NCI-H748 treated with DMSO at 0.1 percent for 48 hours (cell line): ENCODE measurements around the gene KCTD18.

Experiments used
- DNase-seq: peaks from one replicate; lab custom pipeline; 2025; lab: John Stamatoyannopoulos, UW

The KCTD18 gene

GRCh38 chr2:200509612-200510433 is at the start of gene KCTD18:
TSS of gene KCTD18 (minus strand) at chr2:200510068. CDS start at chr2:200507016, 3,052 bp downstream.
- DNase-seq, result peak; percentile 77

DNA sequence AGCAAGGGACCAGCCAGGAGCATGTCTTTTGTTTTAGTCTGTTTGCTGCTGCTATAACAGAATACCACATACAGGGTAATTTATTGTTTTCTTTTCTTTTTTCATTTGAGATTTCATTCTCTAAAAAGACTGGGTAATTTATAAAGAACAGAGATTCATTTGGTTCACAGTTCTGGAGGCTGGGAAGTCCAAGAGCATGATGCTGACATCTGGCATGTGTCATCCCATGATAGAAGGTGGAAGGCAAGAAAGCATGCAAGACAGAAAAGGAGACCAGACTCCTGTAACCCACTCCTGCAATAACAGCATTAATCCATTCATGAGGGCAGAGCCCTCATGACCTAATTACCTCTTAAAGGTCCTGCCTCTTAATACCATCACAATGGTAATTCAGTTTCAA is 30.9 kb upstream of the KCTD18 start:
- no peak for DNase-seq

GRCh38 chr2:200538139-200538538 is 28.3 kb upstream of the KCTD18 start:
- no peak for DNase-seq

- DNase-seq, result no peak
These were observed 24.7 kb upstream of the KCTD18 start for GRCh38 chr2:200534572-200534971.

GRCh38 chr2:200533754-200534153 is 23.9 kb upstream of the KCTD18 start:
- DNase-seq, result no peak

- no peak for DNase-seq
These were observed 18.4 kb upstream of the KCTD18 start for GRCh38 chr2:200528228-200528627.

DNA sequence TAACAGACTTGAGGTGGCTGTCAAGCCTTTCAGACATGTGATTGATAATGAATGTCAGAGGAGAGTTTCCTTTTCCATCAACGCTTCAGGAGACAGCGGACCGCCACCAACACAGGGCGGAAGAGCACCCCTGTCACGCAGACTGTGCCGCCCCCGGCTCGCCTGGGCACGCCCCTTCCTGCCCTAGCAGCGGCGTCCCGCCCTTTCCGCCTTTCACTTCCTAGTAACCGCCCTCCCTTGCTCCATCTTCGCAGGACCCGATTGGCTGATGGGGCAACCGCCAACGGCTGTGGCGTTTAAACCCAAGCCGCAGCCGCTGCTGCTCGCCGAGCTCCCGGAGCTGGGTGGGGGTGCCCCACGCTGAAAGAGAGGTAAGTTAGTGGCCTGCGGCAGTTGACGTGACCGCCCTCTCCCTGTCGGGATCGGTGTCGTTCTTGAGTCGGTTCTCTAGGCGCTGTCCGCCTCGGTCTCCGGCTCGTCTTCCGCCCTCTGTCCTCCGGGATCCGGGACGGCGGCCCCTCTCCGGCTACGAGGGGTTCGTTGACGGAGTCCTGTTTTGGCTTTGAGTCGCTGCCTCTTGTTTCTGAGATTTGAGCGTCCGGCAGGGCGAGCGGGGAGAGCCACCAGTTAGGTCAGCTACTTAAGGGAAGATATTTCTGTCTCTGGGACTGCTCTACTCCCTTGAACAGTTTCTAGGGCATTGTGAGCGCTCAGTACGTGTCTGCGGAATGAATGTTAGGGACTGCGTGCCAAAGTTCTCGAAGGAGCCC is 16.2 kb upstream of the KCTD18 start, which contains the start of gene SGO2:
SGO2 (plus strand) TSS at position 326 of the 770 bp plus-strand sequence. CDS start 6,769 bp downstream, outside the sequence.
- DNase-seq, result peak; percentile 96

DNA sequence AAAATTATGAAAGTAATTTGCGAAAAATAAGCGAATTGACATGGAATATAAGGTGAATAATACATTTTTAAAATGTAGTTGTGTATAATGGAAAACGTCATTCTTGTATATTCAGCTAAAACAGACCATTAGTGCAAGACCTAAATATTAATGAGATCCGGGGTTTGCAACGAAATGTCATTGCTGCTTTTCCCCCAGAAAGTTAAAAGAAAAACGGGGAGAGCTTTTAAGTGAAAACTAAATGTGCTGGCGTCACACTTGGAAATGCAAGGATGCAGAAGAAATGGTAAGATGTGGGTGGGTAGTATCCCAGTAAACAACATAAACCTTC is 15.6 kb upstream of the KCTD18 start:
- no peak for DNase-seq

GRCh38 chr2:200525066-200525465 is 15.2 kb upstream of the KCTD18 start:
- no peak for DNase-seq

GRCh38 chr2:200523604-200524003 is 13.7 kb upstream of the KCTD18 start:
- no peak for DNase-seq

- no peak for DNase-seq
These were observed 13.3 kb upstream of the KCTD18 start for GRCh38 chr2:200523158-200523557.

GRCh38 chr2:200515155-200515554 is 5.3 kb upstream of the KCTD18 start:
- DNase-seq, result no peak

- no peak for DNase-seq
These were observed 645 bp downstream of the KCTD18 start for GRCh38 chr2:200509235-200509611.

DNA sequence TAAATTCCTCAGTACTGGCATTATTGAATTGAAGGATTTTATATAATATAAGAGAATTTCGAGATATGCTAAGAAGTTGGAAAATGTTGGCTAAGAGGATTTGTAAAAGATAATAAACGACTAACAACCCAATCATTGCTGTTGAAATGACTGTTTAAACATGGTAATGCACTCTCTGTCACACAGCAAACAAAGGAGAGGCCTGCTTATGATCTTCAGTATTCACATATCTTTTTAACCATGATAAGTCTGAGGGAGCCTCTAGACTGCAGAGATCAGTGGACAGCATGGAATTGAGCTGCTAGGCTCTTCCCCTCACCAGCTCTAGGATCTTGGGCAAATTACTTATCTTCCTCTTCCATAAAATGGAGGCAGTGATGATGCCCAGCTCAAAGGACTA is 2.7 kb downstream of the KCTD18 start:
- DNase-seq, result no peak

DNA sequence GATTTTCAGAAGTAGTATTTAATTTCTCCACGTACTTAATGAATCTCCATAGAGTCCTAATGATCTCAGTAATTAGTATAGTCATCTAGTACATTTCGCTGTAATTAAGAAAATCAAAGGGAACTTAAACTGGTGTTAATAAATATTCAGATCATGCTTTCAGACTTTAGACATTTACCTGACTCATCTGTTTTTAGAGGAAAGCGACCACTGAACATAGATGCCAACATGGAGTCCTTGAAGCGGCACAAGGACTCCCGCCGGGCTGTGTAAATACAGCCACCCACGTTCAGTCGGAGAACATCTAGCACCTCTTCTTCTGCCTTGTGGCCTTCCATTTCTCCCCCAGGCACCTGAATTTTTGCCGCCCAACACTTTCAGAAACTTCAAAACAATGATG is 3.2 kb downstream of the KCTD18 start:
- DNase-seq, result no peak

DNA sequence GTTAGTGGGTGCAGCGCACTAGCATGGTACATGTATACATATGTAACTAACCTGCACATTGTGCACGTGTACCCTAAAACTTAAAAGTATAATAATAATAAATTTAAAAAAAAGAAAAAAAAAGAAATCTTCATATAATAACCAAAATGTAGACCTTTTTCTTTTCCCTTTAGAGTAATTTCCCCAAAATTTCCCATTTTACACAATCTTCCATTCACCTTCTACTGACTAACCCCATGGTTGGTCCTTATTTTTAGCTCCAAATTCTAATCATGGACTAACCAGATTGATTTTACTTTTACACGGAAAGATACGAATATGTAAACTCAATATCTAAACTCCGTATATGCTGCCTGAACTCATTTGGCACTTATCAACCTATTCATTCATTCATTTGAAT is 7.7 kb downstream of the KCTD18 start:
- DNase-seq, result no peak

DNA sequence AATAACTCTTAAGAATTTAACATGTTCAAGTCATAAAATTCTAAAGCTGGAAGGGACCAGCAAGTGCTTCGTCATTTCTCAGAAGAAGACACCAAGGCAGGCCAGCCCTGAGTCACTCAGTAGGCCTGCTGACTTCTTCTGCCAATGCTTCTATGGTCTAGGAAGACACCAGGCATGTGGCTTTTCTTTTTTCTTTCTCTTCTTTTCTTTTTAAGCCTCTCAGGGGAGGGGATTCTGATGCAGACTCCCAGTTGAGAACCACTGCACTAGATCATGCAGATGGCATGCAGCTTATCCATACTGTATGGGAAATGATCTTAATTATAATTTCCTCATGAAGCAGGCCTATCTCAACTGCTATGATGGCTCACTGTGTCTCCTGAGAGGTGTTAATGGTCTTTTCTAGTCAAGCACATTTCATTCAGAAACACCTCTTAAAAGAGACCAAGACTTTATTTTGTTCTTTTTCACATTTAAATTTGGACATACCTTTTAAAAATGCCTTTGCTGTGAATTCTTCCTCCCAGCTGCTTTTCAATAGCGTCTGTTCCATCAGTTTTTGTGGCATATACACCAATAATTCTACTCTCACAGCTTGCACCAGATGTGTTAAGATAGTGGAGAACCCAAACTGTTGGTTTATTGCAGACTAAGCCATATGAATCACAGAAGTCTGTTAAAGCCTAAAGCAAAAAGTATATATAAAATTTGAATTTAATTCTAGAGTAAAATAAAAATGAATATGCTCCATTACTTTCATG is 11.3 kb downstream of the KCTD18 start:
- DNase-seq, result no peak

DNA sequence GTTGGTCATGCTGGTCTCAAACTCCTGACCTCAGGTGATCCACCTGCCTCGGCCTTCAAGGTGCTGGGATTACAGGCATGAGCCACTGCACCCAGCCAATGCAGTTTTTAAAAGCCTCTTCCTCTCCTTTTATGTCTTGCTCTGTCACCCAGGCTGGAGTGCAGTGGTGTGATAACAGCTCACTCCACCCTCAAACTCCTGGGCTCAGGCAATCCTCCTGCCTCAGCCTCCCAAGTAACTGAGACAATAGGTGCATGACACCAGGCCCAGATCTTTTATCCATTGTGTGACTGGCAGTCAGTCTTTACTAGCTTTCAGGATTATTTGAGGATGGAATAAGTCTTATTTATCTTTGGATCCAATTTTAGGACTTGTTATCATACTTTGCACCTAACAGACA is 13.2 kb downstream of the KCTD18 start:
- DNase-seq, result no peak

- no peak for DNase-seq
These were observed 15.8 kb downstream of the KCTD18 start for GRCh38 chr2:200494048-200494447.

DNA sequence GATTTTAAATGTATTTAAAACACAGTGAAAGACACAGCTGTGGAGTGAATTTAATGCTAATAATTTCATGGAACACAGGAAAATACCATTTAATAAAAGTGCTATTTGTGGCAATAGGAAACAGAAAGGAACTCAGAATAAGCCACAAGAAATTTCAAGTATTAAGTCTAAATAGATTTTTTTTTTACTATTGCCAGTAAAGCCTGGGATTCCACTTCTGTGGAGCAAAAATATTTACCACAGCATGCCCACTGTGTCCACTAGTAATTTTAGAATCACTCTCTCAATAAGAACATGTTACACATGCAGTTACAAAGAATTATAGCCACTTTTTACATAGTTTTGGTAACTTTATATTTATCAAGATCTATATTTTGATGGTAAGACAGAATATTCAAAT is 17.2 kb downstream of the KCTD18 start:
- DNase-seq, result no peak

GRCh38 chr2:200490001-200490400 is 19.9 kb downstream of the KCTD18 start:
- no peak for DNase-seq

- DNase-seq, result no peak
These were observed 21.7 kb downstream of the KCTD18 start for GRCh38 chr2:200488169-200488568.

- DNase-seq, result no peak
These were observed 23.3 kb downstream of the KCTD18 start for GRCh38 chr2:200486529-200486928.
